ENCODE results near the gene CDA. TPM values are rescaled to one million over a fixed set of nuclear protein-coding genes. Genes with fewer than 3 reads are reported as not detected.

CDA gene
- total and polyA plus RNA-seq, 9 of the 15 experiments (the other 6 are each of a cell fraction or from before 2014, with no cell fraction given) = not detected

DNA sequence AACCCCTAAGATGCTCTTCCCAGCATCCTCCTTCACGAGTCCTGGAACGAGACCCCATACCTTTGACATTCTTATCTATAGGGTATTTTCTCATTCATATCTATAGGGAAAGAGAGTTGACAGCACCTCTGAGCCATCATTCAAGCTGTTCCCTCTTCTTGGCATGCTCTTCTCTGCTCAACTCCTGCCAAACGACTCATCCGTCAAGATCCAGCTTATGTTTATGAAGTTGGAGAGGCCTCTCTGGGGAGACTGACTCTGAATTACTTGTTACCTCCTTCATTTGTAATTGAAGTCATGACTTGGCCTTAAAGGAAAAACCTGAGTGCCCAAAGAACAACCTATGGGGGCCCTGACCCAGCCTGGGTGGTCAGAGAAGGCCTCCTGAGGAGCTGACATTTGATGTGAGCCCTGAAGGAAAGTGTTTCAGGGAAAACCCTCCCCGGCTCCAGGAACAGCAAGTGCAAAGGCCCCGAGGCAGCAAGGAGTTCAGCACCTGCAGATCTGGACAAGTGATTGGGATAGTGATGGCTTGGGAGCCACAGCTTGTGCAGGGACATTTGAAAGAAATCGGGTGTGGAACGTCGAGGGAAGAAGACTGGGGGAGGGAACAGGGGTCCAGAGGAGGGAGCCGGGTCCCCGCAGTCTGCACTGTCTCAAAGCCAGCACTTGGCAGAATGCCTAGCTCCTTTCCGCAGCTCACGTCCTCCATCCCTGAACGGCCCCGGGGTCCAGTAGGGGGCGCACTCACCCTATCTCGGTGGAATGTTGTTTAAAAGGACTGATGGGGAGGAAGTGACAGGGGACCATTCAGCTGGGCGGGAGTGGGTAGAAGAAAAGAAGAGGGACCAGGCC, 14.0 kb upstream of the CDA start (continued):
- TF ChIP-seq ILF3 (IDR thresholded peaks at IDR 0.05; ENCODE audit: borderline replicate concordance) = no peak
- peak in 1 of 2 experiments; percentile 40; a peak in 1 of 4 replicates for TF ChIP-seq NRF1 (conservative IDR thresholded peaks at IDR 0.05 in 1 of 2, IDR thresholded peaks at IDR 0.05 in 1 of 2)
- TF ChIP-seq XRCC5 (IDR thresholded peaks at IDR 0.05; ENCODE audit: low read depth, low read length) = peak; percentile 31; the same call in 1 of the 2 replicates
- TF ChIP-seq CCAR2 (IDR thresholded peaks at IDR 0.05; ENCODE audit: low read depth, low read length) = no peak
- no peak for TF ChIP-seq ZNF175 (CRISPR knock-in tag; IDR thresholded peaks at IDR 0.05; ENCODE audit: low read depth)
- TF ChIP-seq MYNN (IDR thresholded peaks at IDR 0.05) = no peak
- TF ChIP-seq MYNN (CRISPR knock-in tag; IDR thresholded peaks at IDR 0.05) = no peak
- TF ChIP-seq E2F6 (IDR thresholded peaks at IDR 0.05; ENCODE audit: borderline replicate concordance in 1 of 2, extremely low read depth in 1 of 2, insufficient read depth in 1 of 2, insufficient read length in 1 of 2, low read depth in 1 of 2, low read length in 1 of 2, poor library complexity in 1 of 2, severe bottlenecking in 1 of 2) = no peak
- no peak for TF ChIP-seq ZNF239 (CRISPR knock-in tag; IDR thresholded peaks at IDR 0.05)
- no peak for TF ChIP-seq JUNB (CRISPR knock-in tag; conservative IDR thresholded peaks at IDR 0.05)
- no peak for TF ChIP-seq MEF2A (IDR thresholded peaks at IDR 0.05; ENCODE audit: control insufficient read depth, low read depth, low read length)
- peak; percentile 90 for TF ChIP-seq SPI1 (IDR thresholded peaks at IDR 0.05; ENCODE audit: borderline replicate concordance, low read depth, low read length)
- peak; percentile 82 to 97 for TF ChIP-seq RCOR1 (IDR thresholded peaks at IDR 0.05; ENCODE audit: borderline replicate concordance in 1 of 2, low read depth in 2 of 2, low read length in 2 of 2)
- no peak for TF ChIP-seq SP2 (IDR thresholded peaks at IDR 0.05; ENCODE audit: extremely low read depth, low read depth, low read length, poor library complexity, severe bottlenecking)
- TF ChIP-seq PHB (CRISPR knock-in tag; IDR thresholded peaks at IDR 0.05) = no peak
- TF ChIP-seq, protein P1, sequence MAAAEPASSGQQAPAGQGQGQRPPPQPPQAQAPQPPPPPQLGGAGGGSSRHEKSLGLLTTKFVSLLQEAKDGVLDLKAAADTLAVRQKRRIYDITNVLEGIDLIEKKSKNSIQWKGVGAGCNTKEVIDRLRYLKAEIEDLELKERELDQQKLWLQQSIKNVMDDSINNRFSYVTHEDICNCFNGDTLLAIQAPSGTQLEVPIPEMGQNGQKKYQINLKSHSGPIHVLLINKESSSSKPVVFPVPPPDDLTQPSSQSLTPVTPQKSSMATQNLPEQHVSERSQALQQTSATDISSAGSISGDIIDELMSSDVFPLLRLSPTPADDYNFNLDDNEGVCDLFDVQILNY (CRISPR knock-in tag; IDR thresholded peaks at IDR 0.05) = no peak
- TF ChIP-seq, protein P2, sequence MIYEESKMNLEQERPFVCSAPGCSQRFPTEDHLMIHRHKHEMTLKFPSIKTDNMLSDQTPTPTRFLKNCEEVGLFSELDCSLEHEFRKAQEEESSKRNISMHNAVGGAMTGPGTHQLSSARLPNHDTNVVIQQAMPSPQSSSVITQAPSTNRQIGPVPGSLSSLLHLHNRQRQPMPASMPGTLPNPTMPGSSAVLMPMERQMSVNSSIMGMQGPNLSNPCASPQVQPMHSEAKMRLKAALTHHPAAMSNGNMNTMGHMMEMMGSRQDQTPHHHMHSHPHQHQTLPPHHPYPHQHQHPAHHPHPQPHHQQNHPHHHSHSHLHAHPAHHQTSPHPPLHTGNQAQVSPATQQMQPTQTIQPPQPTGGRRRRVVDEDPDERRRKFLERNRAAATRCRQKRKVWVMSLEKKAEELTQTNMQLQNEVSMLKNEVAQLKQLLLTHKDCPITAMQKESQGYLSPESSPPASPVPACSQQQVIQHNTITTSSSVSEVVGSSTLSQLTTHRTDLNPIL (CRISPR knock-in tag; IDR thresholded peaks at IDR 0.05) = no peak
- no peak for TF ChIP-seq ZSCAN32 (CRISPR knock-in tag; IDR thresholded peaks at IDR 0.05)
- TF ChIP-seq CCNT2 (IDR thresholded peaks at IDR 0.05; ENCODE audit: borderline replicate concordance, extremely low read depth, insufficient read length, low read depth, low read length) = no peak
- TF ChIP-seq CBX8 (IDR thresholded peaks at IDR 0.05; ENCODE audit: borderline replicate concordance, extremely low read depth, low read depth, low read length, poor library complexity, severe bottlenecking) = no peak
- TF ChIP-seq SAP30 (IDR thresholded peaks at IDR 0.05; ENCODE audit: borderline replicate concordance, insufficient read depth, low read depth, low read length, poor library complexity, severe bottlenecking) = no peak
